CD4-positive, alpha-beta T cell treated with Interleukin-6 for 4 hours (primary cell): ENCODE measurements around the gene SLC25A46.
A peak's percentile ranks its signal among the peaks of the same experiment; 100 is the strongest.
"Not testable (repeated sequence)": the region's sequence is repeated elsewhere in the genome, so short reads cannot be mapped to it uniquely, and the experiment has no call there.

Experiments used
- DNase-seq: peaks from one replicate; pipeline ENCODE4 v3.0.0-alpha.2; 2020; ENCODE audit warnings: mixed read lengths

SLC25A46 gene

GRCh38 chr5:110757118-110757729 is 18.4 kb downstream of the SLC25A46 start:
- DNase-seq, result peak; percentile 17

- DNase-seq, result no peak
Measured at GRCh38 chr5:110760158-110760557, 21.4 kb downstream of the SLC25A46 start.

GRCh38 chr5:110768138-110768860 is 29.5 kb downstream of the SLC25A46 start:
- DNase-seq, result no peak

- DNase-seq, result no peak
Measured at GRCh38 chr5:110769000-110769681, 30.3 kb downstream of the SLC25A46 start.

- no peak for DNase-seq
Measured at GRCh38 chr5:110770286-110770685, 31.5 kb downstream of the SLC25A46 start.

GRCh38 chr5:110784901-110785300 is 46.1 kb downstream of the SLC25A46 start:
- no peak for DNase-seq

- DNase-seq, result no peak
Measured at GRCh38 chr5:110785356-110785755, 46.5 kb downstream of the SLC25A46 start.

GRCh38 chr5:110788006-110788405 is 49.2 kb downstream of the SLC25A46 start:
- not testable (repeated sequence) for DNase-seq

GRCh38 chr5:110790673-110791072 is 51.9 kb downstream of the SLC25A46 start:
- DNase-seq, result no peak

GRCh38 chr5:110802998-110803397 is 64.2 kb downstream of the SLC25A46 start:
- DNase-seq, result no peak

GRCh38 chr5:110803467-110804326 is 64.9 kb downstream of the SLC25A46 start:
- no peak for DNase-seq

GRCh38 chr5:110807169-110807568 is 68.4 kb downstream of the SLC25A46 start:
- DNase-seq, result no peak

- DNase-seq, result no peak
Measured at GRCh38 chr5:110809006-110809405, 70.2 kb downstream of the SLC25A46 start.
